Measurements from ENCODE around the gene CCDC124. TPM values are rescaled to one million over a fixed set of nuclear protein-coding genes. Genes with fewer than 3 reads are reported as not detected.

CCDC124 gene
- total RNA-seq, 4 donors from 2014 or later, result 35.7 to 65.6 (median 51.9) TPM

DNA sequence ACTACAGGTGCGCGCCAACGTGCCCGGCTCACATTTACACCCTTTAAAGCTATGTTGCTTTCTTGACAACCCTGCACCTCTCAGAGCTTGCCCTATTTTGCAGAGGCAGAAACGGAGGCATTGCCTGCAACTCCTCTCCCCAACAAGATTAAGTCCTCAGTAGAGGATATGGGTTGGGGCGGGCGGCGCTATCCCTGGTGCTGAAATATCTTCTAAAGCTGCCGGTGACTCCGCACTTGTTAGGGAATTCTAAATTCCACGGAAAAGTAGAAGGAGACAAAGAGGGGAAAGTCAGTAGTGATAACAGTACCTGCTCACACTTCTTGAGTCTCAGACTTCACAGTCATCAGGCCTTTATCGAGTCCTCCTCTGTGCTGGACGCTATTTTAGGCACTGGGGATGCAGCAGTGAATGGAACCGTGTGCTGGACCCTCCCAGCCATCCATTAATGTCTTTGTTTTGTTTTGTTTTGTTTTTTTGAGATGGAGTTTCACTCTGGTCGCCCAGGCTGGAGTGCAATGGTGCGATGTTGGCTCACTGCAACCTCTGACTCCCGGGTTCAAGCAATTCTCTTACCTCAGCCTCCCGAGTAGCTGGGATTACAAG is 43.1 kb upstream of the CCDC124 start:
- H3K27ac ChIP-seq, result no peak overlapping the region
- WGBS, 2 donors, result 40 to 44% methylated on average over 18 of the region's 18 CpGs
- intact Hi-C loops (cut with DNase I), result no loop called here
- H3K36me3 ChIP-seq, result no peaks in the 10 kb centered on the region
- no peaks in the 10 kb centered on the region for H3K27me3 ChIP-seq
- TF ChIP-seq, protein P1, sequence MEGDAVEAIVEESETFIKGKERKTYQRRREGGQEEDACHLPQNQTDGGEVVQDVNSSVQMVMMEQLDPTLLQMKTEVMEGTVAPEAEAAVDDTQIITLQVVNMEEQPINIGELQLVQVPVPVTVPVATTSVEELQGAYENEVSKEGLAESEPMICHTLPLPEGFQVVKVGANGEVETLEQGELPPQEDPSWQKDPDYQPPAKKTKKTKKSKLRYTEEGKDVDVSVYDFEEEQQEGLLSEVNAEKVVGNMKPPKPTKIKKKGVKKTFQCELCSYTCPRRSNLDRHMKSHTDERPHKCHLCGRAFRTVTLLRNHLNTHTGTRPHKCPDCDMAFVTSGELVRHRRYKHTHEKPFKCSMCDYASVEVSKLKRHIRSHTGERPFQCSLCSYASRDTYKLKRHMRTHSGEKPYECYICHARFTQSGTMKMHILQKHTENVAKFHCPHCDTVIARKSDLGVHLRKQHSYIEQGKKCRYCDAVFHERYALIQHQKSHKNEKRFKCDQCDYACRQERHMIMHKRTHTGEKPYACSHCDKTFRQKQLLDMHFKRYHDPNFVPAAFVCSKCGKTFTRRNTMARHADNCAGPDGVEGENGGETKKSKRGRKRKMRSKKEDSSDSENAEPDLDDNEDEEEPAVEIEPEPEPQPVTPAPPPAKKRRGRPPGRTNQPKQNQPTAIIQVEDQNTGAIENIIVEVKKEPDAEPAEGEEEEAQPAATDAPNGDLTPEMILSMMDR (IDR thresholded peaks at IDR 0.05), result no peak
- no peak for TF ChIP-seq POLR2A (IDR thresholded peaks at IDR 0.05)
- no peak overlapping the region for H3K4me3 ChIP-seq (replicated peaks in 1 of 3)
- no peaks in the 10 kb centered on the region for H3K9me3 ChIP-seq
- peak in 1 of 2 donors; percentile 34 for DNase-seq
- no peaks in the 10 kb centered on the region for H3K4me1 ChIP-seq

DNA sequence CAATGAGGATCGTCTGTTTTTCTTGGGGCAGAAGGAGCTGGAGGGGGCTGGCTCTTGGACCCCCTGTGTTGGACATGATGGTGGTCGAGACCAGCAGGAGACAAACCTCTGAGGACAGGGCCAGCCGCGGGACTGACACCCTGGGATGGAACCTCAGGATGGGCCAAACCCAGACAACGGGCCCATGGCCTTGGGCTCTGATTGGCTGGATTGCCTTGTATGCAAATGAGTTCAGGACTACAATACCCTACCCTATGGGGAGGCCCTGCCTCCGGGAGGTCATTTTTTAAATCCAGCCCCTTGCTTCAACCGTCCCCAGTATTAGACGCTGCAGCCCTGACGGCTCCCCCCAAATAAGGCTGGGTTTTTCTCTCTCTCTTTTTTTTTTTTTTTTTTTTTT is 39.0 kb upstream of the CCDC124 start:
- WGBS, 2 donors, result 73 to 80% methylated on average over 5 to 9 of the region's 9 CpGs
- Histone ChIP-seq H3K27ac (no peak overlapping the region), H3K4me3 (replicated peaks in 1 of 3) (no peak overlapping the region), H3K9me3 (no peaks in the 10 kb centered on the region), H3K27me3 (no peaks in the 10 kb centered on the region), H3K36me3 (no peaks in the 10 kb centered on the region), H3K4me1 (no peaks in the 10 kb centered on the region)
- no peak for TF ChIP-seq POLR2A (IDR thresholded peaks at IDR 0.05)
- TF ChIP-seq, protein P1 (IDR thresholded peaks at IDR 0.05), result no peak
- DNase-seq, result no peak
- intact Hi-C loops (cut with DNase I), result no loop called here

DNA sequence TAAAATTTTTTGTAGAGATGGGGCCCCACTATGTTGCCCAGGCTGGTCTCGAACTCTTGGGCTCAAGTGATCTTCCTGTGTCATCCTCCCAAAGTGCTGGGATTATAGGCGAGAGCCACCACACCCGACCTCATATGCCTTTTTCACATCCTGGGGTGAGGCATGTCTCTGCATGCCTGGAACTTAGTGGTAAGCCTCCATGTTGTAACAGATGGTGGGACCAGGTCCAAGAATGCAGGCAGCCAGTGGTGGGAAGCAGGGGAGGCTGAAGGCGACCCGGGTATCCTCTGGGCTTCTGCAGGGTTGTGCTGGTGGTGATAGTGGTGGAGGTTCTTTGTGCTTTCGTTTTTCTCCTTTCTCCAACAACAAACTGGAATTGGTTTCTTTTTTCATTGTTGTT is 30.1 kb upstream of the CCDC124 start:
- H3K27ac ChIP-seq, result no peak overlapping the region
- 69 to 74% methylated on average over 6 of the region's 6 CpGs for WGBS, 2 donors
- H3K9me3 ChIP-seq, result no peaks in the 10 kb centered on the region
- no peak for DNase-seq
- TF ChIP-seq, protein P1 (IDR thresholded peaks at IDR 0.05), result no peak
- no peak for TF ChIP-seq POLR2A (IDR thresholded peaks at IDR 0.05)
- no peaks in the 10 kb centered on the region for H3K4me1 ChIP-seq
- H3K36me3 ChIP-seq, result no peaks in the 10 kb centered on the region
- H3K27me3 ChIP-seq, result no peaks in the 10 kb centered on the region
- intact Hi-C loops (cut with DNase I), result no loop called here
- no peak overlapping the region for H3K4me3 ChIP-seq (replicated peaks in 1 of 3)

DNA sequence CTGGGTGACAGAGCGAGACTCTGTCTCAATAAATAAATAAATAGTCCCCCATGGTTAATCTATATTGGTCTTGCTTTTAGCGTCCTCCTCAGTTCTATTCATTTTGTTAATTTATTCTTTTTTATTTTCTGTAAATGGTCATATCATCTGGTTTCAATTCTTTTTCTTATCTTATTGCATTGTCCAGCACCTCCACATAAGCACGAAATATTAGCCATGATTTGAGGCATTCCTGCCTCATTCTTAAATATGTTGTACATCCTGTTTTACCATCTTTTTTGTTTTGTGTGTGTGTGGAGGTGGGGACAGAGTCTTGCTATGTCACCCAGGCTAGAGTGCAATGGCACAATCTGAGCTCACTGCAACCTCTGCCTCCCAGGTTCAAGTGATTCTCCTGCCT is 24.6 kb upstream of the CCDC124 start:
- Histone ChIP-seq H3K27ac (no peak overlapping the region), H3K27me3 (no peaks in the 10 kb centered on the region), H3K4me1 (no peaks in the 10 kb centered on the region), H3K36me3 (no peaks in the 10 kb centered on the region), H3K9me3 (no peaks in the 10 kb centered on the region), H3K4me3 (replicated peaks in 1 of 3) (no peak overlapping the region)
- TF ChIP-seq, protein P1 (IDR thresholded peaks at IDR 0.05), result no peak
- TF ChIP-seq POLR2A (IDR thresholded peaks at IDR 0.05), result no peak
- intact Hi-C loops (cut with DNase I), result no loop called here
- DNase-seq, result no peak
- 91 to 92% methylated on average over 3 of the region's 3 CpGs for WGBS, 2 donors

DNA sequence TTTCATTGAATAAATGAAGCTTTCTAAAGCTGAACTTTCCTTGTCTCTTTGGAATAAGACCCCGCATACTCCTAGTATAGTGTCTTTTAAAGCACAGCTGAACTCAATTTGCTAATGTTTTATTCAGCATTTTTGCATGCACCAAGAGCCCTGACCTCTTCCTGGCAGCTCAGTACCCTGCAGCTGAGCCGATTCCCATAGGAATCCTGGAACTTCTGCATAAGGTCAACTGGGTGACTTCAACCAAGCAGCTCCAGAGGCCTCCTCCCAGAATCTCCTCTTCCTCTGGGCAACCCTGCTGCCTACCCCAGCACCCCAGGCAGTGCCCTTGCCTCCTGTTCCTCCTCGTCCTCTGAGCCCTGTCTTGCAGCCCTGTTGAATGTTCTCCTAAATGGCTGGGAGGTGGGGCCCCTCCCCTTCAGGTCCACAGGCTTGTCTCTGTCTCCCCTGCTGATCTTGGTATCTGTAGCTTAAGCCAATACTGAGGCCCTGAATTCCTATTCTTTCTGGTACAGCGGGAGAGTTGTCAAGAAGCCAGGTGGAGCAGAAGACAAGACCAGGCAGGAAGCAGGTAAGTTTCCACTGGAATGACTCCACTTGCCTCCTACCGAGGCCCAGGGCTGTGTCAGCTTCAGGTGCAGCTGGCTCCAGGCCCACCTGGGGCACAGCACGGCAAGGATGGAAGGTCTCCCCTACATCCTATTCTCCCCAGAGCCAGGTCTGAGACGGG is 23.6 kb upstream of the CCDC124 start:
- intact Hi-C loops (cut with DNase I), result no loop called here
- H3K4me1 ChIP-seq, result no peaks in the 10 kb centered on the region
- no peak for TF ChIP-seq POLR2A (IDR thresholded peaks at IDR 0.05)
- TF ChIP-seq, protein P1 (IDR thresholded peaks at IDR 0.05), result no peak
- DNase-seq, result no peak
- 64% methylated on average over 7 of the region's 7 CpGs for WGBS, 2 donors
- H3K9me3 ChIP-seq, result no peaks in the 10 kb centered on the region
- H3K27me3 ChIP-seq, result no peaks in the 10 kb centered on the region
- H3K36me3 ChIP-seq, result no peaks in the 10 kb centered on the region
- H3K27ac ChIP-seq, result no peak overlapping the region
- H3K4me3 ChIP-seq (replicated peaks in 1 of 3), result no peak overlapping the region

All from thyroid gland (tissue), 4 donors.